SK-N-SH (cell line): ENCODE measurements around the gene ANKRD10. TPM values are rescaled to one million over a fixed set of nuclear protein-coding genes. Genes with fewer than 3 reads are reported as not detected.

Source experiments
- CTCF ChIA-PET: fragments of 300-600, 350-600 bp; formaldehyde crosslinking; extraction: SDS; loops from one replicate; lab custom pipeline; 2021; lab: Yijun Ruan, JAX
- POLR2A ChIA-PET: fragments of 350-600 bp; sonication (Branson Sonifier 250); formaldehyde crosslinking; extraction: SDS; loops from one replicate; lab custom pipeline; 2020; ENCODE audit warnings: antibody characterized with exemption, inconsistent platforms; lab: Yijun Ruan, JAX
- DNase-seq: peaks from one replicate; pipeline ENCODE4 v3.0.0; 2012
- H2AFZ ChIP-seq: fragments of 200-600 bp; sonication (generic); 2 replicates; pipeline ENCODE4 v1.8.1; 2016; ENCODE audit warnings: antibody characterized with exemption, mild to moderate bottlenecking, low read depth
- H3F3A ChIP-seq: fragments of 200-600 bp; sonication (generic); replicated peaks from 2 replicates; pipeline ENCODE3; 2016; ENCODE audit warnings: antibody characterized with exemption, mild to moderate bottlenecking; ENCODE audit not compliant: insufficient read depth
- H3K27ac ChIP-seq, 2 experiments: fragments of 200-500 bp in 1 of 2; fragments of 200-600 bp in 1 of 2; sonication (Bioruptor generic) in 1 of 2; sonication (generic), shearing (Covaris generic) in 1 of 2; 2 replicates each; pipeline versions ENCODE4 v1.5.1 to v1.6.1; 2014 to 2016; ENCODE audit warnings: low read depth in 2 of 2, inconsistent platforms in 1 of 2, low read length in 1 of 2, mild to moderate bottlenecking in 1 of 2, mixed read lengths in 1 of 2
- H3K27me3 ChIP-seq: fragments of 200-600 bp; sonication (generic), shearing (Covaris generic); 2 replicates; pipeline ENCODE4 v1.6.1; 2016; ENCODE audit warnings: mixed run types; ENCODE audit not compliant: insufficient read depth
- H3K36me3 ChIP-seq, 2 experiments: fragments of 200-500 bp in 1 of 2; fragments of 200-600 bp in 1 of 2; sonication (Bioruptor generic) in 1 of 2; sonication (generic) in 1 of 2; replicated peaks in 1 of 2; 2 replicates each; pipeline versions ENCODE3 to v1.5.1; 2014 to 2016; ENCODE audit warnings: low read length in 1 of 2, mild to moderate bottlenecking in 1 of 2; ENCODE audit not compliant: insufficient read depth in 2 of 2, control insufficient read depth in 1 of 2
- H3K4me1 ChIP-seq, 2 experiments: fragments of 200-500 bp in 1 of 2; fragments of 200-600 bp in 1 of 2; sonication (Bioruptor generic) in 1 of 2; sonication (generic), shearing (Covaris generic) in 1 of 2; 2 replicates each; pipeline versions ENCODE4 v1.5.1 to v1.6.1; 2014 to 2016; ENCODE audit warnings: low read depth in 1 of 2, low read length in 1 of 2, mixed run types in 1 of 2; ENCODE audit not compliant: insufficient read depth in 2 of 2, control insufficient read depth in 1 of 2
- H3K4me2 ChIP-seq: fragments of 200-600 bp; sonication (generic), shearing (Covaris generic); 2 replicates; pipeline ENCODE4 v1.6.1; 2017; ENCODE audit warnings: mixed run types
- H3K4me3 ChIP-seq, 2 experiments: fragments of 200-500 bp in 1 of 2; fragments of 200-600 bp in 1 of 2; sonication (Bioruptor generic) in 1 of 2; sonication (generic), shearing (Covaris generic) in 1 of 2; 2 replicates each; pipeline versions ENCODE4 v1.5.1 to v1.8.1; 2014 to 2016; ENCODE audit warnings: low read depth in 2 of 2, inconsistent platforms in 1 of 2, low read length in 1 of 2, mild to moderate bottlenecking in 1 of 2, mixed read lengths in 1 of 2, moderate library complexity in 1 of 2
- H3K79me2 ChIP-seq: fragments of 200-600 bp; sonication (generic); 2 replicates; pipeline ENCODE4 v1.8.1; 2017; ENCODE audit warnings: mild to moderate bottlenecking; ENCODE audit not compliant: insufficient read depth
- H3K9ac ChIP-seq: fragments of 200-600 bp; sonication (generic); 2 replicates; pipeline ENCODE4 v1.6.1; 2017; ENCODE audit warnings: mixed run types
- H3K9me2 ChIP-seq: fragments of 200-600 bp; sonication (generic); 2 replicates; pipeline ENCODE4 v1.6.1; 2017; ENCODE audit warnings: mixed run types
- H3K9me3 ChIP-seq: fragments of 200-600 bp; sonication (generic); 2 replicates; pipeline ENCODE4 v1.6.1; 2017; ENCODE audit warnings: mixed run types, mild to moderate bottlenecking, moderate library complexity
- H4K20me1 ChIP-seq: fragments of 200-600 bp; sonication (generic); 2 replicates; pipeline ENCODE4 v1.6.1; 2017; ENCODE audit warnings: mild to moderate bottlenecking, mixed run types; ENCODE audit not compliant: insufficient read depth
- CTCF ChIP-seq: fragments of 200-600 bp; sonication (generic); IDR thresholded peaks from 2 replicates; pipeline ENCODE4 v1.6.1; 2017; ENCODE audit warnings: antibody characterized with exemption, mild to moderate bottlenecking, moderate library complexity
- FOXJ3 ChIP-seq: sonication (generic); formaldehyde crosslinking; IDR thresholded peaks from 2 replicates; pipeline ENCODE4 v1.5.1; 2020; ENCODE audit warnings: mild to moderate bottlenecking, missing genetic modification reagents
- GABPA ChIP-seq: IDR thresholded peaks from 2 replicates; pipeline ENCODE4 v1.4.0; 2012; ENCODE audit warnings: low read depth, mild to moderate bottlenecking
- GATA2 ChIP-seq: sonication (generic); formaldehyde crosslinking; IDR thresholded peaks from 2 replicates; pipeline ENCODE4 v1.5.0; 2020; ENCODE audit warnings: mild to moderate bottlenecking, missing genetic modification reagents
- JUND ChIP-seq: IDR thresholded peaks from 2 replicates; pipeline ENCODE4 v1.4.0; 2012
- MEF2A ChIP-seq: IDR thresholded peaks from 2 replicates; pipeline ENCODE4 v1.4.0; 2012; ENCODE audit warnings: low read depth, borderline replicate concordance
- MXI1 ChIP-seq: IDR thresholded peaks from 2 replicates; pipeline ENCODE4 v1.6.1; 2012; ENCODE audit warnings: mild to moderate bottlenecking, low read depth, low read length, improper control_type of control experiment
- NFIC ChIP-seq: IDR thresholded peaks from 2 replicates; pipeline ENCODE4 v1.4.0; 2012; ENCODE audit warnings: borderline replicate concordance
- RAD21 ChIP-seq: IDR thresholded peaks from 2 replicates; pipeline ENCODE4 v1.6.1; 2012; ENCODE audit warnings: mild to moderate bottlenecking, low read length
- RFX5 ChIP-seq: IDR thresholded peaks from 2 replicates; pipeline ENCODE4 v1.6.1; 2012; ENCODE audit warnings: mild to moderate bottlenecking, improper control_type of control experiment, low read length
- TAF1 ChIP-seq: IDR thresholded peaks from 2 replicates; pipeline ENCODE4 v1.6.1; 2012; ENCODE audit warnings: low read depth, mild to moderate bottlenecking, low read length, moderate library complexity, borderline replicate concordance
- TCF12 ChIP-seq: IDR thresholded peaks from 2 replicates; pipeline ENCODE4 v1.4.0; 2012
- TEAD4 ChIP-seq: IDR thresholded peaks from 2 replicates; pipeline ENCODE4 v1.4.0; 2012; ENCODE audit warnings: mild to moderate bottlenecking, borderline replicate concordance; ENCODE audit not compliant: insufficient read depth
- USF1 ChIP-seq: IDR thresholded peaks from 2 replicates; pipeline ENCODE4 v1.4.0; 2012; ENCODE audit warnings: low read depth, borderline replicate concordance
- YY1 ChIP-seq: IDR thresholded peaks from 2 replicates; pipeline ENCODE4 v1.4.0; 2012; ENCODE audit warnings: low read depth, mild to moderate bottlenecking
- ZBTB33 ChIP-seq: IDR thresholded peaks from 2 replicates; pipeline ENCODE4 v1.4.0; 2012; ENCODE audit warnings: low read depth, borderline replicate concordance
- WGBS: methylation state at CpG from one replicate; pipeline ENCODE4 v1.1.6; 2017; ENCODE audit warnings: low lambda C conversion rate; 5-methylcytosine and 5-hydroxymethylcytosine counted together
- polyA plus RNA-seq, 3 experiments: library from polyadenylated mRNA; depleted of rRNA; stranded (reverse); fragments of >200 nt; gene quantifications; 2 replicates each; pipeline ENCODE4 v1.2.3, GENCODE V29; 2012

The ANKRD10 gene
- polyA plus RNA-seq, 1 of the 3 experiments (the other 2 are of a cell fraction) = 53.2 TPM

- Histone ChIP-seq H3K9me3 (no peaks in the 10 kb centered on the region), H3K9ac (no peak overlapping the region), H3K4me1 (no peaks in the 10 kb centered on the region), H3K36me3 (no peaks in the 10 kb centered on the region), H4K20me1 (no peaks in the 10 kb centered on the region), H3F3A (no peaks in the 10 kb centered on the region), H2AFZ (no peak overlapping the region), H3K4me3 (no peak overlapping the region), H3K4me2 (no peak overlapping the region), H3K79me2 (no peaks in the 10 kb centered on the region), H3K27me3 (no peaks in the 10 kb centered on the region; the same call in 1 of the 2 replicates), H3K9me2 (no peaks in the 10 kb centered on the region), H3K27ac (no peak overlapping the region)
- CTCF ChIA-PET = no interaction called here
- POLR2A ChIA-PET = no interaction called here
- TF ChIP-seq RFX5 (no peak), TCF12 (no peak), GABPA (no peak), RAD21 (no peak), ZBTB33 (no peak), MEF2A (no peak), MXI1 (no peak), TAF1 (no peak), TEAD4 (no peak), USF1 (no peak), FOXJ3 (CRISPR knock-in tag) (no peak), NFIC (no peak), YY1 (no peak), CTCF (no peak), GATA2 (CRISPR knock-in tag) (no peak), JUND (no peak)
- no peak for DNase-seq
- 71% methylated on average over 4 of the region's 4 CpGs for WGBS
Observed at GRCh38 chr13:110838867-110839538, 75.9 kb downstream of the ANKRD10 start.
